ENCODE measurements around the gene POU2AF1.

- TF ChIP-seq CTCF (conservative IDR thresholded peaks at IDR 0.05 in 1 of 2, IDR thresholded peaks at IDR 0.05 in 1 of 2; ENCODE audit: extremely low read depth in 1 of 2, insufficient read depth in 1 of 2, low read depth in 1 of 2, low read length in 2 of 2), result no peak
- no peak for TF ChIP-seq EZH2 (IDR thresholded peaks at IDR 0.05; ENCODE audit: borderline replicate concordance, low read length)
Measured at GRCh38 chr11:111305876-111306275, 73.2 kb downstream of the POU2AF1 start.
